A673 (cell line): Measurements from ENCODE around the gene GRK4. TPM values are rescaled to one million over a fixed set of nuclear protein-coding genes. Genes with fewer than 3 reads are reported as not detected.
"Not testable (repeated sequence)": the region's sequence is repeated elsewhere in the genome, so short reads cannot be mapped to it uniquely, and the experiment has no call there.

ENCODE experiments used
- BruUV-seq: library from RNA; stranded (reverse); fragments of 400-500 nt; replicated peaks from 2 replicates; lab custom pipeline; 2021; lab: Mats Ljungman, UMichigan
- CTCF ChIA-PET: fragments of 300-600 bp; sonication (Branson Sonifier 250); formaldehyde crosslinking; loops from one replicate; lab custom pipeline; 2022; ENCODE audit warnings: antibody characterized with exemption; lab: Charles Lee
- POLR2A ChIA-PET: fragments of 300-600 bp; sonication (Branson Sonifier 250); formaldehyde crosslinking; loops from one replicate; lab custom pipeline; 2022; ENCODE audit warnings: antibody characterized with exemption; ENCODE audit not compliant: low non-redundant PET; lab: Charles Lee
- DNase-seq: peaks from one replicate; pipeline ENCODE4 v3.0.0-alpha.2; 2015; ENCODE audit warnings: low spot score
- H3K27ac ChIP-seq: fragments of 200-600 bp; sonication (generic); 2 replicates; pipeline ENCODE4 v1.5.1; 2016; ENCODE audit warnings: mixed run types, low read depth, mild to moderate bottlenecking, mixed read lengths, antibody characterized with exemption, low read length; ENCODE audit not compliant: poor library complexity, severe bottlenecking
- H3K27me3 ChIP-seq: fragments of 200-600 bp; sonication (generic); replicated peaks from 2 replicates; pipeline ENCODE4 v1.6.1; 2017; ENCODE audit warnings: mixed run types, low read depth, mild to moderate bottlenecking, mixed read lengths, antibody characterized with exemption, low read length; ENCODE audit not compliant: insufficient read depth, poor library complexity
- H3K36me3 ChIP-seq: fragments of 200-600 bp; sonication (generic); 2 replicates; pipeline ENCODE4 v1.6.1; 2016; ENCODE audit warnings: mixed run types, mild to moderate bottlenecking, mixed read lengths, antibody characterized with exemption, low read length; ENCODE audit not compliant: insufficient read depth, poor library complexity, severe bottlenecking
- H3K4me1 ChIP-seq: fragments of 200-600 bp; sonication (generic); 2 replicates; pipeline ENCODE4 v1.6.1; 2017; ENCODE audit warnings: mixed run types, mild to moderate bottlenecking, mixed read lengths, antibody characterized with exemption, low read length; ENCODE audit not compliant: insufficient read depth, poor library complexity, severe bottlenecking
- H3K4me3 ChIP-seq: fragments of 200-600 bp; sonication (generic); 2 replicates; pipeline ENCODE4 v1.5.1; 2016; ENCODE audit warnings: low read depth, mixed run types, mild to moderate bottlenecking, mixed read lengths, low read length; ENCODE audit not compliant: poor library complexity, severe bottlenecking
- H3K9me3 ChIP-seq: fragments of 200-600 bp; sonication (generic); 2 replicates; pipeline ENCODE4 v1.6.1; 2016; ENCODE audit warnings: mixed run types, low read depth, mild to moderate bottlenecking, mixed read lengths, antibody characterized with exemption, low read length; ENCODE audit not compliant: poor library complexity, severe bottlenecking
- CTCF ChIP-seq: fragments of 300-800, 200-600 bp; sonication (generic); conservative IDR thresholded peaks from 2 replicates; pipeline ENCODE4 v1.5.1; 2017; ENCODE audit warnings: low read depth, mild to moderate bottlenecking, antibody characterized with exemption, low read length, moderate library complexity, mixed read lengths
- EZH2 ChIP-seq: fragments of 200-600 bp; sonication (generic); IDR thresholded peaks from 2 replicates; pipeline ENCODE4 v1.6.1; 2017; ENCODE audit warnings: borderline replicate concordance, low read depth, mild to moderate bottlenecking, mixed read lengths, antibody characterized with exemption, low read length; ENCODE audit not compliant: poor library complexity, severe bottlenecking
- intact Hi-C: fragments of 100-400 bp; cut with micrococcal nuclease; formaldehyde crosslinking; loops from one replicate; pipeline ENCODE4 v1.10.0; 2022; ENCODE audit not compliant: unreplicated experiment
- total RNA-seq: library from RNA; stranded (reverse); gene quantifications from 2 replicates; pipeline ENCODE4 v1.2.3, GENCODE V29; 2021

Gene GRK4
- total RNA-seq, 1 experiment from 2014 or later, result 5.9 TPM

- no peaks in the 10 kb centered on the region for H3K4me1 ChIP-seq
- peak; percentile 58 for DNase-seq
- TF ChIP-seq EZH2, result no peak
- TF ChIP-seq CTCF, result peak; percentile 73
- no peaks in the 10 kb centered on the region for H3K36me3 ChIP-seq
- H3K9me3 ChIP-seq, result no peaks in the 10 kb centered on the region
- H3K27me3 ChIP-seq, result no peaks in the 10 kb centered on the region
- no peak overlapping the region for H3K4me3 ChIP-seq
- ChIA-PET POLR2A (no interaction called here), CTCF (no interaction called here)
- no TSS peak for BruUV-seq
- no peak overlapping the region for H3K27ac ChIP-seq
- intact Hi-C loops, result no loop called here
These were observed 84.3 kb downstream of the GRK4 start for GRCh38 chr4:3047464-3048286.

GRCh38 chr4:3051141-3051897 lies 87.9 kb downstream of the GRK4 start:
- CTCF ChIA-PET, H3K36me3 ChIP-seq, H3K9me3 ChIP-seq, H3K27me3 ChIP-seq, BruUV-seq, H3K4me1 ChIP-seq, intact Hi-C loops, H3K4me3 ChIP-seq, POLR2A ChIA-PET, H3K27ac ChIP-seq, DNase-seq: not testable (repeated sequence)

- Histone ChIP-seq H3K27ac (no peak overlapping the region), H3K4me3 (no peak overlapping the region), H3K36me3 (no peaks in the 10 kb centered on the region), H3K9me3 (peaks cover 10% of the 10 kb centered on the region), H3K4me1 (no peaks in the 10 kb centered on the region), H3K27me3 (no peaks in the 10 kb centered on the region)
- ChIA-PET CTCF (no interaction called here), POLR2A (no interaction called here)
- TF ChIP-seq EZH2 (no peak), CTCF (no peak)
- DNase-seq, result no peak
- BruUV-seq, result no TSS peak
- intact Hi-C loops, result no loop called here
These were observed 90.9 kb downstream of the GRK4 start for GRCh38 chr4:3054169-3054759.
